Liver (tissue), 9 donors: ENCODE measurements around the gene FOXK2. TPM values are rescaled to one million over a fixed set of nuclear protein-coding genes. Genes with fewer than 3 reads are reported as not detected.

ENCODE experiments used
- DNase-seq: peaks from one replicate; pipeline ENCODE4 v3.0.0-alpha.2; 2017; ENCODE audit warnings: low spot score
- H3K27ac ChIP-seq, 2 donors: one replicate each; pipeline ENCODE4 v1.7.0; 2013; ENCODE audit warnings: inconsistent platforms in 2 of 2, low read length in 2 of 2, control low read depth in 1 of 2, low read depth in 1 of 2, mild to moderate bottlenecking in 1 of 2
- H3K27me3 ChIP-seq, 4 donors: one replicate each; pipeline versions ENCODE4 v1.6.1 to v1.7.0; 2013; ENCODE audit warnings: low read length in 3 of 4, inconsistent platforms in 1 of 4, mild to moderate bottlenecking in 1 of 4, moderate library complexity in 1 of 4; ENCODE audit not compliant: control insufficient read depth in 4 of 4, insufficient read depth in 4 of 4
- H3K36me3 ChIP-seq, 4 donors: one replicate each; pipeline versions ENCODE4 v1.6.1 to v1.7.0; 2013; ENCODE audit warnings: low read length in 3 of 4, mild to moderate bottlenecking in 3 of 4, low read depth in 1 of 4, moderate library complexity in 1 of 4; ENCODE audit not compliant: control insufficient read depth in 4 of 4, insufficient read depth in 3 of 4
- H3K4me1 ChIP-seq, 4 donors: one replicate each; pipeline versions ENCODE4 v1.6.1 to v1.7.0; 2013; ENCODE audit warnings: low read length in 3 of 4, mild to moderate bottlenecking in 3 of 4, moderate library complexity in 1 of 4; ENCODE audit not compliant: control insufficient read depth in 4 of 4, insufficient read depth in 4 of 4
- H3K4me3 ChIP-seq, 3 donors: one replicate each; pipeline versions ENCODE4 v1.6.1 to v1.7.0; 2013; ENCODE audit warnings: low read length in 3 of 3, control low read depth in 1 of 3, low read depth in 1 of 3, mild to moderate bottlenecking in 1 of 3
- H3K9ac ChIP-seq, 2 donors: one replicate each; pipeline ENCODE4 v1.7.0; 2013; ENCODE audit warnings: low read length in 2 of 2, mild to moderate bottlenecking in 2 of 2, moderate library complexity in 2 of 2, control low read depth in 1 of 2, low read depth in 1 of 2
- H3K9me3 ChIP-seq, 4 donors: one replicate each; pipeline versions ENCODE4 v1.6.1 to v1.7.0; 2013; ENCODE audit warnings: low read length in 3 of 4; ENCODE audit not compliant: control insufficient read depth in 4 of 4
- HNF4A ChIP-seq, 2 donors: conservative IDR thresholded peaks; 2 replicates each; pipeline ENCODE4 v1.6.1; 2016; ENCODE audit warnings: antibody characterized with exemption in 2 of 2, mild to moderate bottlenecking in 2 of 2
- SP1 ChIP-seq: IDR thresholded peaks from 2 replicates; pipeline ENCODE4 v1.6.1; 2018; ENCODE audit warnings: antibody characterized with exemption, mild to moderate bottlenecking
- YY1 ChIP-seq: IDR thresholded peaks from 2 replicates; pipeline ENCODE4 v1.6.1; 2016; ENCODE audit warnings: antibody characterized with exemption, mild to moderate bottlenecking
- WGBS: extraction: QIAGEN DNeasy Blood & Tissue Kit; methylation state at CpG from one replicate; pipeline ENCODE4 v1.1.7; 2013; 5-methylcytosine and 5-hydroxymethylcytosine counted together
- polyA plus RNA-seq, 2 donors: library from polyadenylated mRNA; stranded (reverse) in 1 of 2; unstranded in 1 of 2; fragments of 200-250 nt in 1 of 2; fragments of >200 nt in 1 of 2; fragmentation: Nextera tagmentation in 1 of 2; extraction: Ambion mirVana in 1 of 2; gene quantifications; one replicate each; pipeline versions ENCODE4 v1.2.1 to v1.2.3, GENCODE V29; 2013 to 2015
- total RNA-seq, 2 donors: library from RNA; depleted of rRNA; stranded (reverse); fragments of >200 nt; gene quantifications; one replicate each; pipeline ENCODE4 v1.2.3, GENCODE V29; 2014
- TF ChIP-seq, protein P1 (sequence below): IDR thresholded peaks from 2 replicates; pipeline ENCODE4 v1.6.1; 2016; ENCODE audit warnings: antibody characterized with exemption
- TF ChIP-seq, protein P2 (sequence below): IDR thresholded peaks from 2 replicates; pipeline ENCODE4 v1.6.1; 2016; ENCODE audit warnings: antibody characterized with exemption, mild to moderate bottlenecking
- TF ChIP-seq, protein P3 (sequence below): IDR thresholded peaks from 2 replicates; pipeline ENCODE4 v1.6.1; 2016; ENCODE audit warnings: antibody characterized with exemption
- donor health status: healthy.
- donor health status: healthy.
- donor health status: healthy.
- donor health status: healthy.
- donor health status: healthy.

Gene FOXK2
- total and polyA plus RNA-seq, 4 donors: 3.1 to 16.2 (median 10.8) TPM

DNA sequence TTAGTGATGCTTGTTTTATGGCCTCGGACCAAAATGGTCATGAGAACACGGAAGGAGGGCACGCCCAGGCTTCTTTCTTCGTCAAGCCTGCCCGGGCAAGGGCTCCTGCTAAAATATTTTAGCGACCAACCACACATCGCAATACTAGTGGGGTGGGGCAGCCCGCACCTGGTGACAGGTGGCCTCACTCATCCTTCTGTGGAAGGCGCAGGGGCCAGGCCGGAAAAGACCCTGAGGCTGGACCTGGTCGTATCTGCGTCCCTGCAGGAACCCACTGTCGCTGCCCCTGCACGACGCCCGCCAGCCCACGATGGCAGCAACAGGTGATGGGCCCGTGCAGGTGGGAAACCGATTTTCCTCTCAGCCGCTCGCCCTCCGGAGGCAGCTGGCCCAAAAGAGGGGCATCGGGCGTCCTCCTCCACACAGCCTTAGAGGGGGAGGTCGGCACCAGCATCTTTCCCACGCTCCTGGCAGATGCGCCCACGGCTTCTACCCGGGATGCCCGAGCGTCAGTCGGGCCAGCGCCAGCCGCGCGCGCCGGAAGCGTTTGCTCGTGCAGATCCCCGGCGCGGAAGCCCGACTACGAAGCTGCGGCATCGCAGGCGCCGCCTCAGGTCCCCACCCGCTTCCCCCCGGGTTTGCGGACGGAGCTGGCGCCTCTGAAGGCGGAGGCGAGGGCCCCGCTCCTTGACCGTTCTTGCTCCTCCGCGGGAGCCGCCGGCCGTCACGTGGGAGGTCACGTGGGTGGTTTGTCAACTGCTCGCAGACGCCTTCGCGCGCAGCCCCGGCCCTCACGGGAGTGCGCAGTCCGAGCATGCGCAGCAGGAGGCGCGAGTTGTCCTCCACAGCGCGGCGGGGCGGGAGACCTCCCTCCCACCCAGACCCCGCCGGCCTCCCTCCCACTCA is 22.8 kb upstream of the FOXK2 start:
- 17% methylated on average over 83 of the region's 83 CpGs for WGBS
- H3K9ac ChIP-seq: no peak overlapping the region
- no peaks in the 10 kb centered on the region for H3K9me3 ChIP-seq
- TF ChIP-seq, protein P1, sequence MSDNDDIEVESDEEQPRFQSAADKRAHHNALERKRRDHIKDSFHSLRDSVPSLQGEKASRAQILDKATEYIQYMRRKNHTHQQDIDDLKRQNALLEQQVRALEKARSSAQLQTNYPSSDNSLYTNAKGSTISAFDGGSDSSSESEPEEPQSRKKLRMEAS: peak; percentile 9
- TF ChIP-seq, protein P2, sequence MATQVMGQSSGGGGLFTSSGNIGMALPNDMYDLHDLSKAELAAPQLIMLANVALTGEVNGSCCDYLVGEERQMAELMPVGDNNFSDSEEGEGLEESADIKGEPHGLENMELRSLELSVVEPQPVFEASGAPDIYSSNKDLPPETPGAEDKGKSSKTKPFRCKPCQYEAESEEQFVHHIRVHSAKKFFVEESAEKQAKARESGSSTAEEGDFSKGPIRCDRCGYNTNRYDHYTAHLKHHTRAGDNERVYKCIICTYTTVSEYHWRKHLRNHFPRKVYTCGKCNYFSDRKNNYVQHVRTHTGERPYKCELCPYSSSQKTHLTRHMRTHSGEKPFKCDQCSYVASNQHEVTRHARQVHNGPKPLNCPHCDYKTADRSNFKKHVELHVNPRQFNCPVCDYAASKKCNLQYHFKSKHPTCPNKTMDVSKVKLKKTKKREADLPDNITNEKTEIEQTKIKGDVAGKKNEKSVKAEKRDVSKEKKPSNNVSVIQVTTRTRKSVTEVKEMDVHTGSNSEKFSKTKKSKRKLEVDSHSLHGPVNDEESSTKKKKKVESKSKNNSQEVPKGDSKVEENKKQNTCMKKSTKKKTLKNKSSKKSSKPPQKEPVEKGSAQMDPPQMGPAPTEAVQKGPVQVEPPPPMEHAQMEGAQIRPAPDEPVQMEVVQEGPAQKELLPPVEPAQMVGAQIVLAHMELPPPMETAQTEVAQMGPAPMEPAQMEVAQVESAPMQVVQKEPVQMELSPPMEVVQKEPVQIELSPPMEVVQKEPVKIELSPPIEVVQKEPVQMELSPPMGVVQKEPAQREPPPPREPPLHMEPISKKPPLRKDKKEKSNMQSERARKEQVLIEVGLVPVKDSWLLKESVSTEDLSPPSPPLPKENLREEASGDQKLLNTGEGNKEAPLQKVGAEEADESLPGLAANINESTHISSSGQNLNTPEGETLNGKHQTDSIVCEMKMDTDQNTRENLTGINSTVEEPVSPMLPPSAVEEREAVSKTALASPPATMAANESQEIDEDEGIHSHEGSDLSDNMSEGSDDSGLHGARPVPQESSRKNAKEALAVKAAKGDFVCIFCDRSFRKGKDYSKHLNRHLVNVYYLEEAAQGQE: peak; percentile 13
- TF ChIP-seq SP1 (no peak), YY1 (peak; percentile 22)
- H3K36me3 ChIP-seq: no peaks in the 10 kb centered on the region
- DNase-seq: peak; percentile 93
- H3K27ac ChIP-seq: peak overlapping the region; percentile 9 to 63
- peaks cover 2 to 11% (median 7%) of the 10 kb centered on the region in 4 donors for H3K4me1 ChIP-seq
- H3K4me3 ChIP-seq: peak overlapping the region; percentile 59 to 67 (median 61)
- H3K27me3 ChIP-seq: no peaks in the 10 kb centered on the region

DNA sequence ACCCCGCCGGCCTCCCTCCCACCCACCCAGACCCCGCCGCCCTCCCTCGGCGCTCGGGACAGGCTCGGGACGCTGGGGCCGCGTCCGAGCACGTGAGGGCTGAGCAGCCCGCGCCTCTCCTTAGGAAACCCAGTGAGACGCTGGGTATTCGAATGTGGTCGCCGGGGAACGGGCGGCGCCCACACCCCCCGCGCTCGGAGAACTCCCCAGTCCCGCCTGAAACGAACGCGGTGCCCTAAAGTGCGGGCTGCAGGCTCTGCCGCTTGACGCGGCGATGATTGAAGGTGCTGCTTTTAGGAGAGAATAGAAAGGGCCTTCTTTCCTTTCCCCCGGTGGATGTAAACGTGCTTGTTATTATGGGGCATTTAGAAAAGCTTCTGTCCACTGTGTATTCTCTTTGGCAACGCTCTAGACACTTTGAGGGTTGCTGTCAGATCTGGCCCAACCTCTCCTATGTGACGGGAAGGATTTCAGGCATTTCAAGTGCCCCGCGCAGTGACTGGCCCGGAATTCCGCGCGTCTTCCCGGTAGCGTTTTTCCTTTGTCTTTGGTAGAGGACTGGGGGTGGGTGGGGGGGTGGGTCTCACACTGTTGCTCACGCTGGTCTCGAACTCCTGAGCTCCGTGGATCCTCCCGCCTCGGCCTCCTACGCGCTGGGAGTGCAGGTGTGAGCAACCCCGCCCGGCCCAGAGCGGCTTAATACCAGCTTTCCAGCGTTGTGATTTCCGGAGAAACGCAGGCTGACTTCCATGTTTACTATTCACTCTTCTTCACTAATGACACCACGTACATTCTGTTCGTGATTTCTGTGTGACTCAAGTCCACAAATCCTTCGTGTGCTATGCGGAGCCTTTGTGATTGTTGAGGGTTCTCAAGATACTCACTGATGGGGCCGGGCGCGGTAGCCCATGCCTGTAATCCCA is 21.8 kb upstream of the FOXK2 start:
- DNase-seq: peak; percentile 47
- H3K4me1 ChIP-seq: peaks cover 2 to 16% (median 8%) of the 10 kb centered on the region in 4 donors
- no peaks in the 10 kb centered on the region for H3K36me3 ChIP-seq
- no peaks in the 10 kb centered on the region for H3K9me3 ChIP-seq
- H3K27ac ChIP-seq: peak overlapping the region in 1 of 2 donors; percentile 29
- peak overlapping the region; percentile 37 to 61 (median 60) for H3K4me3 ChIP-seq
- TF ChIP-seq HNF4A (conservative IDR thresholded peaks at IDR 0.05): no peak
- TF ChIP-seq, protein P2: peak; percentile 4
- TF ChIP-seq, protein P3, sequence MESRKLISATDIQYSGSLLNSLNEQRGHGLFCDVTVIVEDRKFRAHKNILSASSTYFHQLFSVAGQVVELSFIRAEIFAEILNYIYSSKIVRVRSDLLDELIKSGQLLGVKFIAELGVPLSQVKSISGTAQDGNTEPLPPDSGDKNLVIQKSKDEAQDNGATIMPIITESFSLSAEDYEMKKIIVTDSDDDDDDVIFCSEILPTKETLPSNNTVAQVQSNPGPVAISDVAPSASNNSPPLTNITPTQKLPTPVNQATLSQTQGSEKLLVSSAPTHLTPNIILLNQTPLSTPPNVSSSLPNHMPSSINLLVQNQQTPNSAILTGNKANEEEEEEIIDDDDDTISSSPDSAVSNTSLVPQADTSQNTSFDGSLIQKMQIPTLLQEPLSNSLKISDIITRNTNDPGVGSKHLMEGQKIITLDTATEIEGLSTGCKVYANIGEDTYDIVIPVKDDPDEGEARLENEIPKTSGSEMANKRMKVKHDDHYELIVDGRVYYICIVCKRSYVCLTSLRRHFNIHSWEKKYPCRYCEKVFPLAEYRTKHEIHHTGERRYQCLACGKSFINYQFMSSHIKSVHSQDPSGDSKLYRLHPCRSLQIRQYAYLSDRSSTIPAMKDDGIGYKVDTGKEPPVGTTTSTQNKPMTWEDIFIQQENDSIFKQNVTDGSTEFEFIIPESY: peak; percentile 8
- no peaks in the 10 kb centered on the region for H3K27me3 ChIP-seq
- H3K9ac ChIP-seq: peak overlapping the region; percentile 42 to 48
- 13% methylated on average over 66 of the region's 66 CpGs for WGBS
